Mucosa of stomach (tissue), 1 donor: ENCODE data around the gene CPTP.

ENCODE experiments used
- H3K27me3 ChIP-seq: one replicate; pipeline ENCODE4 v1.7.0; 2013; ENCODE audit warnings: mild to moderate bottlenecking, low read length; ENCODE audit not compliant: control insufficient read depth, insufficient read depth
- H3K36me3 ChIP-seq: one replicate; pipeline ENCODE4 v1.7.0; 2013; ENCODE audit warnings: low read length; ENCODE audit not compliant: control insufficient read depth, insufficient read depth
- H3K4me1 ChIP-seq: one replicate; pipeline ENCODE4 v1.7.0; 2013; ENCODE audit warnings: mild to moderate bottlenecking, low read length; ENCODE audit not compliant: control insufficient read depth, insufficient read depth
- H3K4me3 ChIP-seq: one replicate; pipeline ENCODE4 v1.7.0; 2013; ENCODE audit warnings: low read length
- H3K9ac ChIP-seq: one replicate; pipeline ENCODE4 v1.7.0; 2013; ENCODE audit warnings: mild to moderate bottlenecking, low read length, moderate library complexity
- H3K9me3 ChIP-seq: one replicate; pipeline ENCODE4 v1.7.0; 2013; ENCODE audit warnings: mild to moderate bottlenecking, low read length, moderate library complexity; ENCODE audit not compliant: control insufficient read depth
- donor health status: Pancreatic carcinoma.

CPTP gene

DNA sequence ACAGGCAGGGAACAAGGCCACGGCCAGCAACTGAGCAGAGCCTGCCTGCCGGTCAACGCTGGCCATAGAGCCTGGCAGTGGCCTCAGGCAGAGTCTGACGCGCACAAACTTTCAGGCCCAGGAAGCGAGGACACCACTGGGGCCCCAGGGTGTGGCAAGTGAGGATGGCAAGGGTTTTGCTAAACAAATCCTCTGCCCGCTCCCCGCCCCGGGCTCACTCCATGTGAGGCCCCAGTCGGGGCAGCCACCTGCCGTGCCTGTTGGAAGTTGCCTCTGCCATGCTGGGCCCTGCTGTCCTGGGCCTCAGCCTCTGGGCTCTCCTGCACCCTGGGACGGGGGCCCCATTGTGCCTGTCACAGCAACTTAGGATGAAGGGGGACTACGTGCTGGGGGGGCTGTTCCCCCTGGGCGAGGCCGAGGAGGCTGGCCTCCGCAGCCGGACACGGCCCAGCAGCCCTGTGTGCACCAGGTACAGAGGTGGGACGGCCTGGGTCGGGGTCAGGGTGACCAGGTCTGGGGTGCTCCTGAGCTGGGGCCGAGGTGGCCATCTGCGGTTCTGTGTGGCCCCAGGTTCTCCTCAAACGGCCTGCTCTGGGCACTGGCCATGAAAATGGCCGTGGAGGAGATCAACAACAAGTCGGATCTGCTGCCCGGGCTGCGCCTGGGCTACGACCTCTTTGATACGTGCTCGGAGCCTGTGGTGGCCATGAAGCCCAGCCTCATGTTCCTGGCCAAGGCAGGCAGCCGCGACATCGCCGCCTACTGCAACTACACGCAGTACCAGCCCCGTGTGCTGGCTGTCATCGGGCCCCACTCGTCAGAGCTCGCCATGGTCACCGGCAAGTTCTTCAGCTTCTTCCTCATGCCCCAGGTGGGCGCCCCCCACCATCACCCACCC is 6.7 kb downstream of the CPTP start, which contains the start of gene TAS1R3:
Gene TAS1R3 (plus strand): TSS at position 213 of the 898 bp plus-strand sequence. CDS start 66 bp downstream, at position 279.
- Histone ChIP-seq H3K4me3 (no peak within 1 kb of the TSS), H3K9me3 (no peaks in the 10 kb centered on the region), H3K9ac (no peak within 1 kb of the TSS), H3K36me3 (no peaks in the 10 kb centered on the region), H3K4me1 (peaks cover 24% of the 10 kb centered on the region), H3K27me3 (peaks cover 15% of the 10 kb centered on the region)

DNA sequence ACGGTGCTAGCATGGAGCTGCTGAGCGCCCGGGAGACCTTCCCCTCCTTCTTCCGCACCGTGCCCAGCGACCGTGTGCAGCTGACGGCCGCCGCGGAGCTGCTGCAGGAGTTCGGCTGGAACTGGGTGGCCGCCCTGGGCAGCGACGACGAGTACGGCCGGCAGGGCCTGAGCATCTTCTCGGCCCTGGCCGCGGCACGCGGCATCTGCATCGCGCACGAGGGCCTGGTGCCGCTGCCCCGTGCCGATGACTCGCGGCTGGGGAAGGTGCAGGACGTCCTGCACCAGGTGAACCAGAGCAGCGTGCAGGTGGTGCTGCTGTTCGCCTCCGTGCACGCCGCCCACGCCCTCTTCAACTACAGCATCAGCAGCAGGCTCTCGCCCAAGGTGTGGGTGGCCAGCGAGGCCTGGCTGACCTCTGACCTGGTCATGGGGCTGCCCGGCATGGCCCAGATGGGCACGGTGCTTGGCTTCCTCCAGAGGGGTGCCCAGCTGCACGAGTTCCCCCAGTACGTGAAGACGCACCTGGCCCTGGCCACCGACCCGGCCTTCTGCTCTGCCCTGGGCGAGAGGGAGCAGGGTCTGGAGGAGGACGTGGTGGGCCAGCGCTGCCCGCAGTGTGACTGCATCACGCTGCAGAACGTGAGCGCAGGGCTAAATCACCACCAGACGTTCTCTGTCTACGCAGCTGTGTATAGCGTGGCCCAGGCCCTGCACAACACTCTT is 7.6 kb downstream of the CPTP start:
- Histone ChIP-seq H3K9me3 (no peaks in the 10 kb centered on the region), H3K4me1 (peaks cover 23% of the 10 kb centered on the region)

DNA sequence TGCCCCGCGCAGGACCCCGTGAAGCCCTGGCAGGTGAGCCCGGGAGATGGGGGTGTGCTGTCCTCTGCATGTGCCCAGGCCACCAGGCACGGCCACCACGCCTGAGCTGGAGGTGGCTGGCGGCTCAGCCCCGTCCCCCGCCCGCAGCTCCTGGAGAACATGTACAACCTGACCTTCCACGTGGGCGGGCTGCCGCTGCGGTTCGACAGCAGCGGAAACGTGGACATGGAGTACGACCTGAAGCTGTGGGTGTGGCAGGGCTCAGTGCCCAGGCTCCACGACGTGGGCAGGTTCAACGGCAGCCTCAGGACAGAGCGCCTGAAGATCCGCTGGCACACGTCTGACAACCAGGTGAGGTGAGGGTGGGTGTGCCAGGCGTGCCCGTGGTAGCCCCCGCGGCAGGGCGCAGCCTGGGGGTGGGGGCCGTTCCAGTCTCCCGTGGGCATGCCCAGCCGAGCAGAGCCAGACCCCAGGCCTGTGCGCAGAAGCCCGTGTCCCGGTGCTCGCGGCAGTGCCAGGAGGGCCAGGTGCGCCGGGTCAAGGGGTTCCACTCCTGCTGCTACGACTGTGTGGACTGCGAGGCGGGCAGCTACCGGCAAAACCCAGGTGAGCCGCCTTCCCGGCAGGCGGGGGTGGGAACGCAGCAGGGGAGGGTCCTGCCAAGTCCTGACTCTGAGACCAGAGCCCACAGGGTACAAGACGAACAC is 8.3 kb downstream of the CPTP start:
- H3K36me3 ChIP-seq, result no peaks in the 10 kb centered on the region
- no peaks in the 10 kb centered on the region for H3K9me3 ChIP-seq
- no peak overlapping the region for H3K4me3 ChIP-seq
- no peak overlapping the region for H3K9ac ChIP-seq
- peaks cover 15% of the 10 kb centered on the region for H3K27me3 ChIP-seq
- peaks cover 28% of the 10 kb centered on the region for H3K4me1 ChIP-seq

More for the DNA sequence above, 7.6 kb downstream of the CPTP start:
- Histone ChIP-seq H3K4me3 (no peak overlapping the region), H3K36me3 (no peaks in the 10 kb centered on the region), H3K9ac (no peak overlapping the region), H3K27me3 (peaks cover 15% of the 10 kb centered on the region)

DNA sequence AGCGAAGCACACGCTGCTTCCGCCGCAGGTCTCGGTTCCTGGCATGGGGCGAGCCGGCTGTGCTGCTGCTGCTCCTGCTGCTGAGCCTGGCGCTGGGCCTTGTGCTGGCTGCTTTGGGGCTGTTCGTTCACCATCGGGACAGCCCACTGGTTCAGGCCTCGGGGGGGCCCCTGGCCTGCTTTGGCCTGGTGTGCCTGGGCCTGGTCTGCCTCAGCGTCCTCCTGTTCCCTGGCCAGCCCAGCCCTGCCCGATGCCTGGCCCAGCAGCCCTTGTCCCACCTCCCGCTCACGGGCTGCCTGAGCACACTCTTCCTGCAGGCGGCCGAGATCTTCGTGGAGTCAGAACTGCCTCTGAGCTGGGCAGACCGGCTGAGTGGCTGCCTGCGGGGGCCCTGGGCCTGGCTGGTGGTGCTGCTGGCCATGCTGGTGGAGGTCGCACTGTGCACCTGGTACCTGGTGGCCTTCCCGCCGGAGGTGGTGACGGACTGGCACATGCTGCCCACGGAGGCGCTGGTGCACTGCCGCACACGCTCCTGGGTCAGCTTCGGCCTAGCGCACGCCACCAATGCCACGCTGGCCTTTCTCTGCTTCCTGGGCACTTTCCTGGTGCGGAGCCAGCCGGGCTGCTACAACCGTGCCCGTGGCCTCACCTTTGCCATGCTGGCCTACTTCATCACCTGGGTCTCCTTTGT is 9.1 kb downstream of the CPTP start:
- no peak overlapping the region for H3K4me3 ChIP-seq
- peaks cover 15% of the 10 kb centered on the region for H3K27me3 ChIP-seq
- H3K4me1 ChIP-seq, result peaks cover 28% of the 10 kb centered on the region
- no peaks in the 10 kb centered on the region for H3K9me3 ChIP-seq
- no peak overlapping the region for H3K9ac ChIP-seq
- H3K36me3 ChIP-seq, result no peaks in the 10 kb centered on the region

DNA sequence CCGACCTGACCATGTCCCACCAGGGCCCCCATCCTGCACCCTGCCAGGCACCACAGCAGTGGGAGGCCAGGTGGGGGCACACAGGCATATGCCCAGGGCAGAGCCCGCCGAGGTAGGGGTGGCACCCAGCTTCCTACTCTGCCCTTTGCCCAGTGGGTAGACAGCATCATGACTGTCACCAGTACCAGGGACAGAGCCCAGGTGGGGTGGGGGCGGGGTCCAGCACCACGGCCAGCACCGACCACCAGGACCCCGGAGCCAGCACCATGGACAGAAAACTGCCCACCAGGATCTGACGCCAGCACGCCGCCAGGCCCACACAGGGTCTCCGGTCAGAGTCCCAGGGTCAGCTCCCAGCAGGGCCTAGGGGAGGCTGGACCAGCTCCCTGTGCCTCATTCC is 10.2 kb downstream of the CPTP start:
- Histone ChIP-seq H3K36me3 (no peaks in the 10 kb centered on the region), H3K4me1 (peaks cover 28% of the 10 kb centered on the region), H3K9me3 (no peaks in the 10 kb centered on the region), H3K27me3 (peaks cover 15% of the 10 kb centered on the region), H3K4me3 (no peak overlapping the region), H3K9ac (no peak overlapping the region)

DNA sequence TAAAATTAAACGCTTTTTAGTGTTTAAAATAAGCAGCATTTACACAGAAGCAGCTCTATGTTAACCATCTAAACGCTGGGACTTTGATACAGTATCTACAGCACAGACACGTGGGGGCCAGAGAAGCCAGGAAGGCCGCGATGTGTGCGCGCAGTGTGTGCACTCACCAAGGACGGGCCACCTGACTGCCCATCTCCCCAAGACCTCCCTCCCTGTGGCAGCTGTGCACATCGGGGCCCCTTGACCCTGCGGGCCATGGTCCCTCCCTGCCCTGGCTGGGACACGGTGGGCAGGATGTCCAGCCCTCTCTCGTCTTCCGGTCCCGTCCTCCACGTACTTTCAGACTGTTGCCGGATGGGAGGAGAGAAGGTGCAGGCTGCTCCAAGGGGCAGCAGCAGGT is 10.7 kb downstream of the CPTP start:
- Histone ChIP-seq H3K4me3 (no peak overlapping the region), H3K4me1 (peaks cover 28% of the 10 kb centered on the region), H3K9ac (no peak overlapping the region), H3K9me3 (no peaks in the 10 kb centered on the region), H3K27me3 (peaks cover 15% of the 10 kb centered on the region), H3K36me3 (no peaks in the 10 kb centered on the region)

DNA sequence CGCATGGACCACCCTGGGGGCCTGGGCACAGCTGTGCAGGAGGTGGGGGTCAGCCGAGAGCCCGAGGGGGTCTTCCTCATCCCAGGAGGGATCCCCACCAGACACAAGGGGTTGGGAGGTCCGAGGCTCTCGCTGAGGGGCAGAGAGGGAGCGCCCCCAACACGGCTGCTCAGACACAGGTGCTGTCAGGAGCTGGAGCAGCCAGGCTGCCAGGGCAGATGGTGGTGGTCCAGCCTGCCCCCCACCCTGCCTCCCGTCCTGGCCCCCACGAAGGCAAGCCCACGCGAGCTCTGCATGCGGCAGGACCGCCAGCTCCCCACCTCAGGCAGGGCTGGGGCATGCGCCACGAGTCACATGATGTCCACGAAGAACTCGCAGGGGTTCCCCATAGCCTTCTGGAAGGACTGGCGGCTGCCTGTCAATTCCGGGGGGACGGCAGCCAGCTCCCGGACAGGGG is 11.2 kb downstream of the CPTP start:
- H3K4me3 ChIP-seq, result no peak overlapping the region
- no peak overlapping the region for H3K9ac ChIP-seq
- no peaks in the 10 kb centered on the region for H3K9me3 ChIP-seq
- H3K4me1 ChIP-seq, result peaks cover 24% of the 10 kb centered on the region
- no peaks in the 10 kb centered on the region for H3K36me3 ChIP-seq
- H3K27me3 ChIP-seq, result peaks cover 9% of the 10 kb centered on the region

DNA sequence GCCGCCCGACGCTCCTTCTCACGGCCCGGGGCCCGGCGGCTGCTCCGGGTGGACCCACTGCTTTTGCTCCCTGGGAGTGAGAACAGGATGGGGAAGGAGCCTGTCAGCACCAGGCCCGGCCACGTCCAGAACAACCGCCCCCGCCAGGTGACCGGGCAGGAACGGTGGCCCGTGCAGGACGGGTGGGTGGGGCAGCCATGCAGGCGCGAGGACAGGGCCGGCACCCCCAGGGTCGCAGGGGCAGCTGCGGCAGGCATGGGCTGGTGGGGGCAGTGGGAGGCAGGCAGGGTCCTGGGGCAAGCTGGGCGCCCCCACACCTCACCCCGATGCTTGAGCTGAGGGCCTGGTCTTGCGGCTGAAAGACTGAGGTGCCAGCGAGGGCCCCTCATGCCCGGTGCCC is 11.8 kb downstream of the CPTP start:
- Histone ChIP-seq H3K4me1 (peaks cover 18% of the 10 kb centered on the region), H3K9ac (no peak overlapping the region), H3K36me3 (no peaks in the 10 kb centered on the region), H3K27me3 (peaks cover 3% of the 10 kb centered on the region), H3K9me3 (no peaks in the 10 kb centered on the region), H3K4me3 (no peak overlapping the region)

DNA sequence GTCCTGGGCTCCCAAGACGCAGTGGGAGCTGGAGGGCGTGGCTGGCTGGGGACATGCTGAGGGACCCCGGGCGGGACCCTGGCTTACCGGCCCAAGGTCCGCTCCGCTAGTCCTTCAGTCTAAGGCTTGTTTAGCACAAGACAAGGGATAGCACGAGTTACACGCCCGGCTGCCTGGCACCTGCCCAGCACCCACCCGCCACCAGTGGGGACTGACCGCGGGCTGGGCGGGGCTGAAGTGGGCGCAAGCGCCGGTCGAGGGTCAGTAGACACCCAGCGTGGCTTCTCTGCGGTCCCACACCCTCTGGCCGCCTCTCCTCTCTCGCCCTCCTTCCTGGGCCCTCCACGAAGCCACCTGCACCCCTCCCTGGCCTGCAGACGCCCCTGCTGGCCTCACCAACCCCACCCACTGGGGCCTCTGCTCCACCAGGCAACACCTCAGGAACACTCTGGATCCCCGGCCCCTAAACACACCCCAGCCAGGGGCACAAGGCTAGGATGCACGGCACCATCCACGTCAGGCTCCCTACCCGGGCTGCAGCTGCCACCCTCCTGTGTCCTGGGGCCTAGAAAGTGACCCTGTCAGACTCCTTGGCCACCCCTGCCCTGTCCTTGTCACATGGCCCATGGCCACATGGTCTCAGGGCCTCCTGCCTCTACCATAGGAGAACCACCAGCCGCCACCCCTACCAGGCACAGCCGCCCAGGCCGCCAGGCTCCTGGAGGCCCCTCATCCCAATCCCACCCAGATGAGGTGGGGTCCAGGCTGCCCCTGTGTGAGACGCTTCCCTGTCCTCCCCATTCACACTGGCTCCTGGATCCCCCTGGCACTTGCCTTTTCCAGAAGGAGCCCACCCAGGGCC is 12.6 kb downstream of the CPTP start:
- H3K9me3 ChIP-seq, result no peaks in the 10 kb centered on the region
- no peak overlapping the region for H3K9ac ChIP-seq
- no peaks in the 10 kb centered on the region for H3K36me3 ChIP-seq
- H3K27me3 ChIP-seq, result no peaks in the 10 kb centered on the region
- H3K4me1 ChIP-seq, result peaks cover 17% of the 10 kb centered on the region
- H3K4me3 ChIP-seq, result no peak overlapping the region

DNA sequence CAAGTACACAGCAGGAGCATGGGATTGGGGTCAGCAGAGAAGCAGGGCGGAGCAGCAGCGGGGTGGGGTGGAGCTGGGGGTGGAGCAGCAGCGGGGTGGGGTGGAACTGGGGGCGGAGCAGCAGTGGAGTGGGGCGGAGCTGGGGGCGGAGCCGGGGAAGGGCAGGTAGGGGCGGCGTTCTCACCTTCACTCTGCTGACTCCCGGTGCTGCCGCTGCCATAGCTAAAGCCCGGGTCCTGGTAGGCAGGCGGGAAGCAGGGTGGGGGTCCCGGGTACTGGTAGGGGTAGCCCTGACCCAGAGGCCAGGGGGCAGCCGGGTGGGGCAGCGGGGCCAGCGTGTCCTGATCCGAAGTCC is 13.2 kb downstream of the CPTP start:
- H3K4me1 ChIP-seq, result peaks cover 14% of the 10 kb centered on the region
- H3K27me3 ChIP-seq, result no peaks in the 10 kb centered on the region
- no peaks in the 10 kb centered on the region for H3K9me3 ChIP-seq
- no peak overlapping the region for H3K9ac ChIP-seq
- no peaks in the 10 kb centered on the region for H3K36me3 ChIP-seq
- H3K4me3 ChIP-seq, result no peak overlapping the region

DNA sequence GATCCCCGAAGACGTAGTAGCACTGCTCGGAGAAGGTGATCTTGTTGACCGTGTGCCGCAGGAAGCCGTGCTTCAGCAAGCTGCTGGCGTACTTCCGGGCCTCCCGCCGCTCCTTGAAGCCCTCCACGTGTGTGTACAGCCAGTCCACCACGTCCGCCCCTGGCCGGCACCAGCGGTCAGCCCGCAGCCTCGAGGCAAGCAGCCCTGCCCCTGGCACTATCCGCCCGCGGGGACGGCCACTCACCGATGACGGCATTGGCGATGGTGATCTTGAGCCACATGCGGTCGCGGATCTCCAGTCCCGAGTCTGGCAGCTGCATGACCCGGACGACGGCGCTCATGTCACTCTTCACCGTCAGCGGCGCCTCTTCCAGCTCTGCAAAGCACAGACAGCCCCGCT is 13.7 kb downstream of the CPTP start:
- Histone ChIP-seq H3K27me3 (no peaks in the 10 kb centered on the region), H3K4me3 (no peak overlapping the region), H3K36me3 (no peaks in the 10 kb centered on the region), H3K4me1 (peaks cover 9% of the 10 kb centered on the region), H3K9ac (no peak overlapping the region), H3K9me3 (no peaks in the 10 kb centered on the region)
